HG03025 (cell line): ENCODE data around the gene SLFN11.
"Not testable (repeated sequence)": the region's sequence is repeated elsewhere in the genome, so short reads cannot be mapped to it uniquely, and the experiment has no call there.

ENCODE experiments used
- ATAC-seq: cut with Tn5 transposase; IDR thresholded peaks from one replicate; pipeline ENCODE4 v1.9.1; 2021; ENCODE audit warnings: mild to moderate bottlenecking, moderate library complexity; ENCODE audit not compliant: unreplicated experiment, low FRiP score

SLFN11 gene

DNA sequence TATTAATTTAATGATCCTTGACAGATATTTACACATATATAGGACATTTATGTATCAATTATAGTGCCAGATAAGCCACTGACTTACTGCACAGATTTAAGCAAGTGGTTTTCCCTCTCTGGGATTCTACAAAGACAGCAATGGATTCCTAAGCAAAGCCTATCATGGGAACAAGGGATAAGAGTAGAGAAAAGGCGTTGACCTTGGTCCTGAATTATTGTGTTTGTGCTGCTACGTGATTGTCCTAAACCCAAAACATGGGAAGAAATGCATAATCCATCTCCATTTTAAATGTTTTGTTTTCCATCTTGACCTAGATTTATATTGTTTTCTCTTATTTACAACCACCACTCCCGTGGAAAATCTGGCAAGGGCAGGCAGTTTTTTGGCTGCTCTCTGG lies 14.0 kb downstream of the SLFN11 start:
- no peak for ATAC-seq

DNA sequence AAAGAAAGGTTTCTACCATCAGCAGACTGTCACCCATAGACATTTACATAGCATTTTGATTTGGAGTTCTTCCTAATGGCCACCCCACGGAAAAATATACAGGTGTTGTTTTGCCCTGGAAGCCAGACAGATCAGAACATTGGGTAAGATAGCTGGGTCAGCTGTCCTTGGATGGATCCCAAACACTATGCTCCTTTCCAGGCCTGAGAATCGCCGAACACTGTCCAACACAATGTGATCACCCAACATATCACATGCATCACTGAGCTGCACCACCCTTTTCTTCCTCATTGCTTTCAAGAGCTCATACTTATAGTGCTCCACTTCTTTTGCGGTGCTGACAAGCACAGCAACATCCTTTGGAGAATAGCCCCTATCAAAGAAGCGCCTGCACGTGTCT lies 21.1 kb downstream of the SLFN11 start:
- ATAC-seq = no peak

DNA sequence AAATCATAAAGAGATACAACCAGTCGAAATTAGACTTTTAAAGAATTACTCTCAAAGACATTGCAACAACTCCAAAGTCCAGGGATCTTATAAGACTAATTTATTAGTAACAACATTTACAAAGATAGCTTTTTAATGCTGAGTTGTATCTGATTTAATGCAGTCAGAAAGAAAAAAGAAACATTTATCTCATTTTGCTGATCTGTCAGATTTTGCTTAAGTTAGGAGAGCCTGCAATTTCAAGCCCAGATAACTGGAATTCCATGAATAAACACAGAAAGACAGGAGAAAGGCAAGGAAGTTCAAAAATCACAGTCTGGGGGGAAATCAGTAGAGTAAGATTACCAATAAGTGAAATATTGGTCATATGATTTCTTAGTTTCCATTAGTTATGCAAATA lies 22.9 kb downstream of the SLFN11 start:
- no peak for ATAC-seq

DNA sequence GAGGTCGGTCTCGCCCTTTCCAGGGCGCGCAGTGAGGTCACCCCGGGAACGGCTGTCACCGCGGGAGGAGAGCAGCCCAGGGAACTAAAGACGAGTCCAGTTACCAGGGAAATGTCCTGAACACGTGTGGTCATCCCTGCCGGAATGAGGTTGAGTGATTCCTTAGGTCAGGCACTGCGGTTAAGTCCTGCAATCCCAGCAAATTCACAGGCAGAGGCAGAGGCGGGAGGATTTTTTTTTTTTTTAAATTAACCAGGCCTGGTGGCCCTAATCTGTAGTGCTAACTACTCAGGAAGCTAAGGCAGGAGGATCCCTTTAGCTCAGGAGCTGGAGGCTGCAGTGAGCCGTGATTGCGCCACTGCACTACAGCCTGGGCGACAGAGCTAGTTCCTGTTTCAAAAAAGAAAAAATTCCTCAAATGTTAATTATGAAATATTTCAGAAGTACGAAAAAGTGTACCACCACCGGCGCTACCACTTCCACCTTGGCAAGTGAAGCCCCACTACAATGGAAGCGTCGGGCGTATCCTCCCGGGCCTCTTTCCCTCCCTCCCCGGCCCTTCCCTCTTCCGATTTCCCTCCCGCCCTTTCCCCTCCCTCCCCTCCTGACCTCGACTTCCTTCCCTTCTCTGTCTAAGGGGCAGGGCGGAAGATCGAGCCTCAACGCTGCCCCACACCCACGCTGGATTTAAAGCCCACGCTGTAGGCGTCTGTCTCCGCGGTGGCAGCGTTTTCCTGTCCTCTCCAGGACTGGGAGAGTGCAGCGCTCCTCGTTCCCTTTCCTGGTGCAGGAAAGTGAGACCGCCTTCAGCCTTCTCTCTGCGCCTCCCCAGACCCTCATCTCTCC lies 27.3 kb downstream of the SLFN11 start:
- ATAC-seq = no peak

DNA sequence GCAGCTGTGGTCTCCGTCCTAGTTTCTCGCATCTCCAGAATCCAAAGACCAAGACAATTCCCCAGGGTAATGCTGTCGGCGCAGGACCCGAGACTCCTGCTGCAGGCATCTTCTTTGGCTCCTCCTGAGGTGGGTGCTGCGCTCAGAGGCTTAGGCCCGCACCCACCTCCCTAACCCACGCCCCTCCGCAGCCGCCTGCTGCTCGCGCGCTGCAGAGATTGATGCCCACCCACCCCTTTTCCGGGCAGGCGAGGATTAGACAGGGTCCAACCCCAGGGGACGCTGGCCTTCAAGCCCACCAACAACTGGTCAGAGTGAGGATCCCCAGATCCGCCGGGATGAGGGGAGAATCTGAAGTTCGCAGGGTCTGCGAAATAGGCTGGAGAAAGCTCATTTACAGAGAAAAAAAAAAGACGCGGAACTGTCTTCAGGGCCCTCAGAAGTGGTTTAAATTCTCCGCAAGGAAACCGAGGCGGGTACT lies 27.9 kb downstream of the SLFN11 start:
- ATAC-seq = no peak

DNA sequence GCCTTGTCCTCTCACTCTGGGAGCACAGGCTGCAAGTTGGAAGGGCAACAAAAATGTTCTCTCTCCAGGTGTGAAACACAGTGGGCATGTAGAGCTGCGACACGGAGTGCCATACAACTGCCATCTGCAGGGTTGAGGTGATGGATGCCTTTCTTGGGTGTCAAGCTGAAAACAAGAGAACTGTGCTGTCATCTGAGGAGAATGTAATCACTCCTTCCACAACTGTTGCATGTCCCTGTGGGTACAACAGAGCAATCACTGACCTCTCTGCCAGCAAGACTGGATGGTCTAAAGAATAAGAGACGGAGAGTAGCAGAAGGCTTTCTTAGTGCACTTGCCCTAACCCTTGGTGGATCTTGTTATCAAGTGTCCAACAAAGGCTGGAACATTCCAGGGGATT lies 29.2 kb downstream of the SLFN11 start:
- no peak for ATAC-seq

DNA sequence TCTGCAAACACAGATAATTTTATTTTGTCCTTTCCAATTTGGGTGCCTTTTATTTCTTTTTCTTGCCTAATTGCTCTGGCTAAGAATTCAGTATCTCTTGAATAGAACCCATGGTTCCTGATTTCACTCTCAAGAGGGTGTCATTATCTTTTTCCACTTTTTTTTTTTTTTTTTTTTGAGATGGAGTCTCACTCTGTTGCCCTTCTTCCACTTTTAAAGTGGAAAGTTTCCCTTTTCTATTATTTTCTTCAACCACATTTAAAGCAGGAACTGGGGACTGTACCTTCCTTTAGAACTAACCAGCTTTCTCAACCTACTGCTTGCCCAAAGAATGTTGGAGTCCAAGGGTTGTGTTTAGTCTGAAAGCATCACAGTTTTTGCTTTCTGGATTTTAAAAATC lies 31.1 kb downstream of the SLFN11 start:
- no peak for ATAC-seq

DNA sequence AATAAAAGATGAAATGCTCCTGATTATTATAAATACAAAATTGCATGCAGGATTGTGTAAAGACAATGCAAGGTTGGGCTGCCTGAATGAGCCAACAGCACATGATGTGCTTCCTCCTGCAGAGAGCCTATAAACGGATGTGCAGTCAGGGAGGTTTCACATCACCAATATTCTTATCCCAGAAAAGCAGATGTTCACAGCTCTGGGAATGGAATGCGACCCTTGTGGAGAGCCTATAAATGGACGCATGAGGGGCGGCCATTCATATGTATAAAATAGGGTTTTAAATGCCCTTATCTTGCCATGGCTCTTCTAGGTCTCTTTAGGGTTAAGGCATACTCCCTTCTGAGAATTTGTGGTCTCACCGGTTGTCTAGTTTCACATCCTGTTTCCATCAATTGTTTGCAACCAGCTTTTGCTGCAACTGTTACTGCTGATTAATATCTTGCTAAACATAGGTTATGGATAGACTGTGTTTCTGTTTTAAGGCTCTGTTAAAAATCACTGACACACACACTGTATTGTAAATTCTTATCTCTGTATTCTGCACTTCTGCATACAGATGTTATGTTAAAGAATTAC lies 31.9 kb downstream of the SLFN11 start:
- ATAC-seq = no peak

DNA sequence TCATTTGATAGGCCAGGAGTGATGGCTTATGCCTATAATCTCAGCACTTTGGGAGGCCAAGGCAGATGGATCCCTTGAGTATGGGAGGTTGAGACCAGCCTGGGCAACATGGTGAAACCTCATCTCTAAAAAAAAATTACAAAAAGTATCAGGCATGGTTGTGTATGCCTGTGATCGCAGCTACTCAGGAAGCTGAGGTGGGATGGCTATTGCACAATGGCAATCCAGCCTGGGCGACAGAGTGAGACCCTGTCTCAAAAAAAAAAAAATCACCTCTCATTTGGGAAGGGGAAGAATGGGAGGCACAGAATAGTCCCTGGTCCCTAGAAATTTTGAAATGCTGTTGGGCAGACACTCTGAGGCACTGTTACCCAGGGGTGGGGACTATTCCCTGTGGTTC lies 35.2 kb downstream of the SLFN11 start:
- no peak for ATAC-seq

DNA sequence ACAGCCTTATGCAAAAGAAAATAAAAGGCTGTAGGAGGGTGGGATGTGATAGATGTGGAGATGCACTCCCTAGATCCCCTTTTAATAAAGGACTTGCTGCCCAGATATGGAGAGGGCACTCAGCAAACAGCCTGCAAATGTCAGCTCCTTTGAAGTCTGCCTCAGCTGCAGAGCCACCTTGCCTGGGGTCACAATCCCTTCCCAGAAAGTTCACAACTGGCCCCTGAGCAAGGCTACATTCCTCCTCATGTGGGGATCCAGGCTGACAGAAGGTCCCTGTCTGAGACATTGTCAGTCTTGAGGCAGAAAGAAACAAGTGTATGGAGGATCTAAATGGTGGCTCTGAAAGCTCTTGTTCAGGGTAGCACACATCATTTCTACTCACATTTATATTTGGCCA lies 36.1 kb downstream of the SLFN11 start:
- no peak for ATAC-seq

DNA sequence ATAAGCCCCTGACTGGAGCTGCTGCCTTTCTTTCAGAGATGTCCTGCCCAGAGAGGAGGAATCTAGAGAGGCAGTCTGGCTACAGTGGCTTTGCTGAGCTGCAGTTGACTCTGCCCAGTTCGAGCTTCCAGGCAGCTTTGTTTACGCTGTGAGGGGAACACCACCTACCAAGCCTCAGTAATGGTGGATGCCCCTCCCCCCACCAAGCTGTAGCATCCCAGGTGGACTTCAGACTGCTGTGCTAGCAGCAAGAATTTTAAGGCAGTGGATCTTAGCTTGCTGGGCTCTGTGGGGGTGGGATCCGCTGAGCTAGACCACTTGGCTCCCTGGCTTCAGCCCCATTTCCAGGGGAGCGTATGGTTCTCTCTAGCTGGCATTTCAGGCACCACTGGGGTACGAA lies 39.8 kb downstream of the SLFN11 start:
- not testable (repeated sequence) for ATAC-seq

DNA sequence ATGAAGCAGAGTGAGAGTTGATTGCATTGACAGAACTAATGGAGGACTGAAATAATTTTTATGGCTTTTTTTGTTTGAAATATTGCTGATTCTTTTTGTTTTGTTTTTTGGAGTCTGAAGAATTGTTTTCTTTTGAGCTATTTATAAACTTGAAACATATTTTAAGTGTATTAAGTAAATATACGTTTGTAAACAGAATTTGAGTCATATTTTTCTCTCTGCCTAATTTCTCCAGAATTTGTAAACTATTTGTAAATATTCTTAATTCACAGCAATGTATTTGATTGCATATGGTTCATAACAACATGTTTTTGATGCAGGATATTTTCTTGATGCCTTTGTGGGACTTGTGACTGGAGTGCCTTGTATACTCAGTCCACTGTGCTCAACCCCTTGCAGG lies 50.7 kb downstream of the SLFN11 start:
- no peak for ATAC-seq

DNA sequence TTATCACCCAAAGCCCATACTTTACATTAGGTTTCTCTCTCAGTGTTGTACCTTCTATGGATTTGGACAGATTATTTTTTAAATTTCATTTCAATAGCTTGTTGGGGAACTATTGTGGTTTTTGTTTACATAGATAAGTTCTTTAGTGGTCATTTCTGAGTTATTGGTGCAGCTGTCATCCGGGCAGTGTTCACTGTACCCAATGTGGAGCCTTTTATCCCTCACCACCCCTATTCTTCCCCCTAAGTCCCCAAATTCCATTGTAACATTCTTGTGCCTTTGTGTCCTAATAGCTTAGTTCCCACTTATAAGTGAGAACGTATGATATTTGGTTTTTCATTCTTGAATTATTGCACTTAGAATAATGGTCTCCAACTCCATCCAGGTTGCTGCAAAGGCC lies 57.5 kb downstream of the SLFN11 start:
- ATAC-seq = no peak

DNA sequence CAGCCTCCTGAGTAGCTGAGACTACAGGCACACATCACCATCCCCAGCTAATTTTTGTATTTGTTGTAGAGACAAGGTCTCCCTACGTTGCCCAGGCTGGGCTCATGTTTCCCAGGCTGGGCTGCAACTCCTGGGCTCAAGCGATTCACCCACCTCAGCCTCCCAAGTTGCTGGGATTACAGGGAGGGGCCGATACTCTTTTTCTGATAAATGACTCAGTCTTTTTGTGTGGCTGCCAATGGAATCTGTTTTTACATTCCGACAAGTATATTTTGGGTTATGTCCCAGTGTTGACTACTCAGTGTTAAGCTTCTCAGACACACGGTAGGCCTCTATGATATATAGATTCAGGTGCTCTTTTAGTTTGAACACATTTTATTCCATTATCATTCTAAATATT lies 58.1 kb downstream of the SLFN11 start:
- ATAC-seq = no peak

DNA sequence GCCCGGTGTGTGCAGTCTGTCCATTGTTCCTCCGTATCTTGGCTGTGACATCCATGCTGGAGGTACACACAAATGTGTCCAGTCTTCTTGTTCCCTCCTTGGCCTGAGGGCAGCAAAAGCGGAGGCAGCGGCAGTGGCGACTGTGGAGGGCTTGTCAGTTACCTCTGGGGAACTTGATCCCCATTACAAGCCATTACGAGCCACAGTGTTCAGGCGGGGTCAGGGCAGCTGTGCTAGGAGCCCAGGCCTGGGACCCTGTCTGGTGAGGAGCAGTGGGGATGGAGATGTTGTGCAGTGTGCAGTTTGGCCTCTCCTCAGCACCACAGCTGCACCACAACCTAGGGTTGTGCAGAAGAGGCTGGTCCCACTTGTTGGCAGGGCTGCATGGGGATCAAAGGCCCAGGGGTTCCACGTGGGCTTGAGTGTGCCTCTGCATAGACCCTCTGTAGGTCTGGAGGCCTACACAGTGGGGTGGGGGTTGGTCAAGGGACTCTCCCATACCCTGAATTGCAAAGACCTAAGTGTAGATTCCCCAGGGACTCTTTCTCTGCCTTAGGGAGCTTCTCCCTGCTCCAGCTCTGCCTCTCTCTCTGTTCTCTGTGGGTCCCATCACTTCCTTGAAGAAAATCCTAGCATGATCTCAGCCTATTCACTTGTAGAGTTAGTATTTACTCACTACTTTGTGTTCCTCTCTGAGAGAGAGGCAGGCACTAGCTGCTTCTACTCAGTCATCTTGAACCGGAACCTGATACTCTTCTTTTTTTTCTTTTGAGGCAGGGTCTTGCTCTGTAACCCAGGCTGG lies 58.8 kb downstream of the SLFN11 start:
- no peak for ATAC-seq

DNA sequence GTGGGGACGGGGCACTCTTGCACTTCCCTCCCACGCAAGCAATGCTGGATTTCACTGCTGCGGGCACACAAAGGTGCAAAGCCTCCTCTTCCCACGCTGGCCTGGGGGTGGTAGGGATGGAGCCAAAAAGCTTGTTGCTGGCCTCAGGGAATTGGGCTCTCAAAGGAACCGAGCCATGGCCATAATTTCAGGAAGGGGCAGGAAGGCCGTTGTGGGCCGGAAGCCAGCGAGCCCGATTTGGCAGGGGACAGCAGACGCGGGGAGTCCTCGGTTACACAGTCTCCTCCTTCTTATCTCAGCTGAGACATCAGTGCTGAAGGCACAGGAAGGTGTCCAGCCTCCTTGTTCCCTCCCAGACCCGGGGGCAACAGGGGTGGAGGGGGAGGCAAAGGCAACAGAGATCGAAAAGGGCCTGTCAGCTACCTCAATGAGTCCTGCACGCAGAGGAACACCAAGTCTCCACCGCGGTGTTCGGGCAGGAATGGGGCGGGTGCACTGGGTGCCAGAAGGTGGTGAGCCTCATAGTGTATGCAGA lies 59.5 kb downstream of the SLFN11 start:
- no peak for ATAC-seq

DNA sequence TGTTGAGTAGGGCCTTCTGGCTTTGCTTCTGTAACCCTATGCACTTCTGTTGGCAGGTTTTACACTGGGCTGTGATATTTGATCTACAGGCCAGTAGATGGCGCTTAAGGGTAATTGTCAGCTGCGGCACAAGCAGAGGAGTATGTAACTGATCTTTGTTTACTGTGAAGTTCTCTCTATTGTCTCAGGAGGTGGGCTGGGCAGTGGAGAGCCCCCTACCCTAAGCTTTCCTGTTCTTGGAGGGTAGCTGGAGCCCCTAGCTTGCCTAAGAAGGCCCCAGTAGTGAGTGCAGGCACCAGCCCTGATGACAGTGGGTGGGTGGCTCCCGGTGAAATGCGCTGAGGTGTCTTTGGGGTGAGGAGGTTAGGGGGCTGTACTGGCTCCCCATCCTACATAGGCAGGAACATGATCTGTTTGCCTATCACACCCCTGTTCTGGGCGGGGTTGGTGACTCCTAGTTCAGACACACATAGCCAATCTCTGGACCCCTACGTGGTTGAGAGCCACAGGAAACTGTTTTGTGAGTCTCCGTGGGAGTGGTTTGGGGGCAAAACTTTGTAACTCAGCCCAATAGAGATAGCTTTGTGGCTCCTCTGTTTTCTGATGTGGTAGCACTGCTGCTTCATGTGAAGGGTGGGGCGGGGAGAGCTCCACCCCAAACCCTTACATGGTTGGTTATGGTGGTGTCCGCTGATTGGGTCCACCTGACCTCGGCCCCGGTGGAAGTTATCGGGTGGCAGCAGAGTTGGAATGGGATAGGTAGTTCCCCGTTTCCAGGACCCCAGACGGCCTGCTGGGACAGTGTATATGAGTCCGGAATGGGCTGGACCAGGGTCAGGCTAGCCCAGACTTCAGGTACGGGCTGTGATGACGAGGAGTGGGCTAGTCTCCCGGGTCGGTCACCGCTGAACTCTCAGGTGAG lies 60.4 kb downstream of the SLFN11 start:
- ATAC-seq = no peak

DNA sequence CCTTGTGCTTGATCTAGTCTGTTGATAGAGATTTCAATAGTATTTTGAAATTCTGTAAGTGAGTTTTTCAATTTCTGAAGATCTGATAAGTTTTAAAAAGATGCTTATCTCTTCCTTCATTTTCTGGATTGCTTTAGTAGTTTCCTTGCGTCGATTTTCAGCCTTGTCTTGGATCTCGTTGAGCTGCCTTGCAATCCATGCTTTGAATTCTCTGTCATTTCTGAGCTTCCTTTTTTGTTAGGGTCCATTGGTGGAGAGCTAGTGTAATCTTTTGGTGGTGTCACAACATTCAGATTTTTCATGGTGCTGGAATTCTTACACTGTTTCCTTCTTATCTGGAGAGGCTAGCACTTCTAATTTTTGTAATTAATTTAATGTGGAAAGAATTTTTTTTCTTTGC lies 61.1 kb downstream of the SLFN11 start:
- ATAC-seq = no peak

DNA sequence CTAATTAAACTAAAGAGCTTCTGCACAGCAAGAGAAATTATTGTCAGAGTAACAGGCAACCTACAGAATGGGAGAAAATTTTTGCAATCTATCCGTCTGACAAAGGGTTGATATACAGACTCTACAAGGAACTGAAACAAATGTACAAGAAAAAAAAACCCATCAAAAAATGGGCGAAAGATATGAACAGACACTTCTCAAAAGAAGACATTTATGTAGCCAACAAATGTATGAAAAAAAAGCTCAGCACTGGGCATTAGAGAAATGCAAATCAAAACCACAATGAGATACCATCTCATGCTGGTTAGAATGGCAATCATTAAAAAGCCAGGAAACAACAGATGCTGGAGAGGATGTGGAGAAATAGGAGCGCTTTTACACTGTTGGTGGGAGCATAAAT lies 64.1 kb downstream of the SLFN11 start:
- ATAC-seq = not testable (repeated sequence)
